T-helper 1 cell treated with Interleukin-12 subunit alpha and Interleukin-12 subunit beta and Interleukin-4 antibody, amounts not matched to agents 30 μg/mL and 1 μg/mL, for 36 hours (primary cell): Measurements from ENCODE around the gene ANKEF1.

Experiments used
- H3K27ac Mint-ChIP-seq: one replicate; pipeline ENCODE4 v1.8.0; 2021; ENCODE audit warnings: mild to moderate bottlenecking, mixed read lengths
- H3K27me3 Mint-ChIP-seq: one replicate; pipeline ENCODE4 v1.8.0; 2021; ENCODE audit warnings: low read depth, mixed read lengths
- H3K36me3 Mint-ChIP-seq: one replicate; pipeline ENCODE4 v1.8.0; 2021; ENCODE audit warnings: low read depth, mixed read lengths
- H3K4me1 Mint-ChIP-seq: one replicate; pipeline ENCODE4 v1.8.0; 2021; ENCODE audit warnings: low read depth, mixed read lengths
- H3K4me3 Mint-ChIP-seq: one replicate; pipeline ENCODE4 v1.8.0; 2021; ENCODE audit warnings: mild to moderate bottlenecking, moderate library complexity, mixed read lengths
- H3K9me3 Mint-ChIP-seq: one replicate; pipeline ENCODE4 v1.8.0; 2021; ENCODE audit warnings: mixed read lengths

Gene ANKEF1

DNA sequence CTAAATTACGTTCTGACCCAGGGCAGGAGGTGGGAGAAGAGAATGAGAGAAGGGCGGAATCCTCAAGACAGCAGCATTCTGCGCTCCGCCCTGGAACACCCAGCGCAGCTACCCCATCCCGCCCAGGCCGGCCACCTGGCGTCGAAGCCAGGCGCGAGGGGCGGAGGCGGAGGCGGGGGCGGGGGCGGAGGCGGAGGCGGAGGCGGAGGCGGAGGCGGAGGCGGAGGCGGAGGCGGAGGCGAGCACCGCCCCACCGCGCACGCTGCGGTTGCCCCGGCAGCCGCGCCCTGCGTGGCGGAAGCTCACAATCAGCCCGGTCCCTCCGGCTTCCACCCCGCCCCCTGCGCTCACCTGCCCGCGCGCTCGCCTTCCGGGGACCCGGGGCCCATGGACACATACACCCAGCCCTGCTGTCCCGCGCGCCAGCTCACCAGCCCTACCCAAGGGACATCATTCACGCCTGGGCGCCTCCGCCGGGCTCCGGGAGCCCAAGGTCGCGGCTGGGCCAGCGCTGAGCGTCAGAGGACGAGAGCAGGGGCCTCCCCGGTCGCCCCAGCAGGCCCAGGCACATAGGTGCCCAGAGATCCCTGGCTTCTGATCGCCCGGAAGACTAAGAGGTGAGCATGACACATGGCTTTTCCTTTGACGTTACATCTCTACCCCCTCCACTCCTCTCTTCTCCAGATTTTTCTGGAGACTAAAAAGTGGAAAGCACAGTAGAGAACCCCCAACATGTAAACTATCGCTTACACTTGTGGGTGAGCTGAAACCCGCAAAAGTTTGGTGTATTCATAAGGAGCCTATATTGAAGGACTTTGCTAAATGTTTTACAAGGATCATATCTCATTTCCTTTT, at the start of gene ANKEF1:
ANKEF1 (plus strand) TSS at position 271 of the 855 bp plus-strand sequence. CDS start 3,315 bp downstream, outside the sequence.
- H3K4me1 Mint-ChIP-seq, result peaks cover 9% of the 10 kb centered on the region
- H3K9me3 Mint-ChIP-seq, result peaks cover 3% of the 10 kb centered on the region
- H3K4me3 Mint-ChIP-seq, result peak within 1 kb of the TSS; percentile 79
- H3K36me3 Mint-ChIP-seq, result no peaks in the 10 kb centered on the region
- no peaks in the 10 kb centered on the region for H3K27me3 Mint-ChIP-seq
- peak within 1 kb of the TSS; percentile 52 for H3K27ac Mint-ChIP-seq

DNA sequence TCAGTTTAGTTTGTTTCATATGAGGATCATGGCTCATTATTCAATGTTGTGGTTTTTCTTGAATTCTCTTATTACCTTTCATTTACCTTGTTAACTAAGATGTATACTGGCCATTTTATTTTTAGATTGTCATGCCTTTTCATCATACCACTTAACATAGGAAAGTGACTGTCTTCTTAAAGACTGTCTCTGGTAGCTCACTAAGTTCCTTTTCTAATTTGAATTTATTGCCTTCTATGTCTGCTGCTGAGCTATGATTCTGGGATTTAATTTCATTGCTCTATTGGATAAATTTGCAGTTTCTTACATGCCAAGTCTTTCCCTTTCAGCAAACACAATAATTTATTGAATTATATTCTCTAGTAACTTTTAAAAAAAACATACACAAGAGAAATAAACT, 49.5 kb upstream of the ANKEF1 start:
- H3K9me3 Mint-ChIP-seq, result no peaks in the 10 kb centered on the region
- H3K27ac Mint-ChIP-seq, result no peak overlapping the region
- no peak overlapping the region for H3K4me3 Mint-ChIP-seq
- no peaks in the 10 kb centered on the region for H3K4me1 Mint-ChIP-seq
- H3K36me3 Mint-ChIP-seq, result no peaks in the 10 kb centered on the region
- H3K27me3 Mint-ChIP-seq, result peaks cover 5% of the 10 kb centered on the region

DNA sequence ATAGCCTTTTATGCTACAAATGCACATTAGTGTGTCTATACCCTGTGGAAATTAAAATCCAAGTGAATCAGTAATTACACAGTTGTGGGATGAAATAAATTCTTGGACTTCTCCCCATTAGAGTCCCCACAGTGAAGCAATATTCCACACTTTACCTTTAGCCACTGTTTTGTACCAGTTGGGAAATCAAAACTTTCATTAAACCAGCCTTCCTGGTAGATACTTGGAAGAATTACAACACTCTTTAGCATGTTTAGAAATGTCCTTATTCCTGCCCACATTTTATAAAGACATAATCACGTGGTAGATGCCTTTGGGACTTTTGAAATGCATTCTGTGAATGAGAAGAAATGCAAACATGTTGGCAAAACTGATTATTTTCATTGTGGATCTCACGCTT, 49.0 kb upstream of the ANKEF1 start:
- no peak overlapping the region for H3K27ac Mint-ChIP-seq
- no peaks in the 10 kb centered on the region for H3K4me1 Mint-ChIP-seq
- no peaks in the 10 kb centered on the region for H3K36me3 Mint-ChIP-seq
- no peaks in the 10 kb centered on the region for H3K9me3 Mint-ChIP-seq
- no peak overlapping the region for H3K4me3 Mint-ChIP-seq
- H3K27me3 Mint-ChIP-seq, result peaks cover 5% of the 10 kb centered on the region

DNA sequence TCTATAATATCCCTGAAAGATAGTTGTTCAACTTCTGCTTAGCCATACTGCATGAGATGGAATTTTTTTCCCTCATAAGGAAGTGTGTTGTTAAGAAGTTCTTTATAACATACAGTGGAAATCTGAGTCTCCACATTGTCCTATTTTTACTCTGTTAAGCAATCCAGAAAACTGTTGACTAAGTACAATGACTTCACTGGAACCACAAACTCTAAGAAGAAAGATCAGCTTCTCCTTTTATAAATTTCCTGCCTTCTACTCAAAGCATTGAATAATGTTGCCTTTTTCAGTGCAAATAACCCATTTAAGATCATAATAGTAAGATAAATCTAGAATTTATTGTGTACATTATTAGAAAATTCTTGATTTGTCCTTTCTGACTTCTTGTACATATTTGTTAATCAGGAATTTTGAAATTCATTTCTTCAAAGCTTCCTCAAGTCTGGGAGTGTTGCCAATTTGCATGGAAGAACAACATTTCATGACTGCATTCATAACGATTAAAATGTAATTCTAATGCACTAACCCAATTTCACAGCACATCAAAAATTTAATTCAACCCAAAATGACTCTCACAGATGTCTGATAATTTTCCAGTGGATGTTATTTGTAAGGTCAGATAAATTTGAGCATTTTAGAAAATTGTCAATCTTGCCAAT, 45.6 kb upstream of the ANKEF1 start:
- Mint-ChIP-seq H3K27me3 (peaks cover 5% of the 10 kb centered on the region), H3K27ac (no peak overlapping the region), H3K4me3 (no peak overlapping the region), H3K9me3 (no peaks in the 10 kb centered on the region), H3K4me1 (no peaks in the 10 kb centered on the region), H3K36me3 (no peaks in the 10 kb centered on the region)

DNA sequence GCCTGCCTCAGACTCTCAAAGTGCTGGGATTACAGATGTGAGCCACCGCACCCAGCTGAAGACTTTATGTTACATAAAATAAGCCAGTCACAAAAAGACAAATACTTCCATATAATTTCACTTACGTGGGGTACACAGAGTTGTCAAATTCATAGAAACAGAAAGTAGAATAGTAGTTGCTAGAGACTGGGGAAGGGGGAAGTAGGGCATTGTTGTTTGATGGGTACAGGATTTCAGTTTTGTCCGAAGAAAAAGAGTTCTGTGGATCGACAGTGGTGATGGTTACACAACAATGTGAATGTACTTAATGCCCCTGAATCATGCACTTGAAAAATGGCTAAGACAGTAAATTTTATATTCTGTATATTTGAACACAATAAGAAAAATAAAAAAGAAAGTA, 41.6 kb upstream of the ANKEF1 start:
- no peak overlapping the region for H3K27ac Mint-ChIP-seq
- H3K36me3 Mint-ChIP-seq, result no peaks in the 10 kb centered on the region
- no peak overlapping the region for H3K4me3 Mint-ChIP-seq
- no peaks in the 10 kb centered on the region for H3K4me1 Mint-ChIP-seq
- H3K27me3 Mint-ChIP-seq, result no peaks in the 10 kb centered on the region
- H3K9me3 Mint-ChIP-seq, result no peaks in the 10 kb centered on the region

DNA sequence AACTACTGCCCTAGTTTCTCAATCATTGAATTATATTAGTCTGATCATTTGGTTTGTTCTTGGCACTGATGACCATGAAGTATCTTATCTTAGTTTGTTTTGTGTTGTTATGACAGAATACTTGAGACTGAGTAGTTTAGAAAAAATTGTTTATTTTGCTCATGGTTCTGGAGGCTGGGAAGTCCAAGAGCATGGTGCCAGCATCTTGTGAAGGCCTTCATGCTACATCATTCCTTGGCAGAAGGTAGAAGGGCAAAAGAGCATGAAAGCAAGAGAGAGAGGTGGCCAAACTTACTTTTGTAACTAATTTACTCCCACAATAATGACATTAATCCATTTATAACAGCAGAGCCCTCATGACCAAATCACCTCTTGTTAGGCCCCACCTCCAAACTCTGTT, 40.1 kb upstream of the ANKEF1 start:
- H3K4me3 Mint-ChIP-seq, result no peak overlapping the region

DNA sequence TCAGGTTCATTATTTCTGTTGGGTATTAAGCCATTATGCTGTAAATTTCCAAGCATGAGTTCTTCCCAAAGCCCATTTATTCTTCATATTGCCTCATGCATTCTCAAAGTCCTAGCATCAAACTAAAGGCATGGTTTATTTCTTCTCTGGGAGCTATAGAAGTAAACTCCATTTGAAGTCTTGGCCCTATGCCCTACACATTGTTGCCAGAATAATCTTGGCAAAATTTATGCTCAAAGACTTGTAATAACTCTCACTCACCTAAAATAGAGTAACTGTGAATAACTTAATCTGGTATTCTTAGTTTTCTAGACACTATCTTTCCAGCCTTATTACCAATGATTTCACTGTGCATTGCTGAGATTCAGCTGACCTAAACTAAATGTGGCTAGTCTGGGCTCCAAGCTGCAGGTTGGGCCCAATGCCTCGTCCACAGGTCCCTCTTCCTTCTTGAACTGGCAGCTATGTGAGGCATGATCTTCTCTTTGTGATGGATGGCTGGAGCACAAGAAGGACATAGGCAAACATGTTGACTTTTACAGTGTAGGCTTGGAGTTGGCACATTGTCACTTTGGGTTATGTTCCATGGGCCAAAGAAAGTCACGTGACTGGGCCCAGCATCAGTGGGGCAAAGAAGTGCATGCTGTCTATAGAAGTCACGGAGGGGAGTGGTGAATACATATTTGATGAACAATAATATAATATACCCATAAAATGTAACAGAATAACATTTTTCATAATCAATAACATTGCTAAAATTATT, 39.1 kb upstream of the ANKEF1 start:
- Mint-ChIP-seq H3K9me3 (no peaks in the 10 kb centered on the region), H3K4me3 (no peak overlapping the region), H3K27ac (no peak overlapping the region), H3K27me3 (no peaks in the 10 kb centered on the region), H3K4me1 (no peaks in the 10 kb centered on the region), H3K36me3 (no peaks in the 10 kb centered on the region)

More for the DNA sequence above, 40.1 kb upstream of the ANKEF1 start:
- Mint-ChIP-seq H3K9me3 (no peaks in the 10 kb centered on the region), H3K36me3 (no peaks in the 10 kb centered on the region), H3K27ac (no peak overlapping the region), H3K4me1 (no peaks in the 10 kb centered on the region), H3K27me3 (no peaks in the 10 kb centered on the region)

DNA sequence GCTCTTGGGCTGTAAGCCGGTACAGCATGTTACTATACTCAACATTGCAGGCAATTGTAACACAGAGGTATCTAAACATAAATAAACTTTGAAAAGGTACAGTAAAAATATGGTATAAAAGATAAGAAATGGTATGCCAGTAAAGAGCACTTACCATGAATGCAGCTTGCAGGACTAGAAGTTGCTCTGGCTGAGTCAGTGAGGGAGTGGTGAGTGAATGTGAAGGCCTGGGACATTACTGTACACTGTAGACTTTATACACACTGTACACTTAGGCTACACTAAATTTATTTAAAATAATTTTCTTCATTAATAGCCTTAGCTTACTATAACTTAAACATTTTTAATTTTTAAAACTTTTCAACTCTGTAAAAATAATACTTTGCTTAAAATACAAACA, 37.8 kb upstream of the ANKEF1 start:
- H3K4me3 Mint-ChIP-seq, result no peak overlapping the region
- no peaks in the 10 kb centered on the region for H3K9me3 Mint-ChIP-seq
- H3K27me3 Mint-ChIP-seq, result no peaks in the 10 kb centered on the region
- H3K36me3 Mint-ChIP-seq, result no peaks in the 10 kb centered on the region
- H3K4me1 Mint-ChIP-seq, result no peaks in the 10 kb centered on the region
- no peak overlapping the region for H3K27ac Mint-ChIP-seq

DNA sequence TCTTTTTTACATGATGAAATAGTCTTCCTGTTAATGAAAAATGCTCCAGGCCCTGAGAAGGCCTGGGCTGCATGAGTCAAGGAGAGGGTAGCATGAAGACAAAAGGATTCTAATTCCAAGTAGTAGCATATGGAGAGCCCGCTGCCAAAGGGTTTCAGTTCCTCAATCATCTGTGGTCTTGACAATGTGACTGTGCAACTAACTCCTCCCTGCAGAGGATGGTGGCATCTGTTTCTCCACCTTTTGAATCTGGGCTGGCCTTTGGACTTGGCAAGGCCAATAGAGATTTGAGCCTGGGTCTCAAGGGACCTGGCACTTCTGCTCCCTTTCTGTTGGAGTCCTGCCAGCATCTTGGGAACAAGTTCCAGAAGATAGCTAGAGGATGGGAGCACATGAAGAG, 35.1 kb upstream of the ANKEF1 start:
- no peaks in the 10 kb centered on the region for H3K9me3 Mint-ChIP-seq
- H3K36me3 Mint-ChIP-seq, result no peaks in the 10 kb centered on the region
- no peak overlapping the region for H3K27ac Mint-ChIP-seq
- no peaks in the 10 kb centered on the region for H3K4me1 Mint-ChIP-seq
- no peak overlapping the region for H3K4me3 Mint-ChIP-seq
- H3K27me3 Mint-ChIP-seq, result no peaks in the 10 kb centered on the region

DNA sequence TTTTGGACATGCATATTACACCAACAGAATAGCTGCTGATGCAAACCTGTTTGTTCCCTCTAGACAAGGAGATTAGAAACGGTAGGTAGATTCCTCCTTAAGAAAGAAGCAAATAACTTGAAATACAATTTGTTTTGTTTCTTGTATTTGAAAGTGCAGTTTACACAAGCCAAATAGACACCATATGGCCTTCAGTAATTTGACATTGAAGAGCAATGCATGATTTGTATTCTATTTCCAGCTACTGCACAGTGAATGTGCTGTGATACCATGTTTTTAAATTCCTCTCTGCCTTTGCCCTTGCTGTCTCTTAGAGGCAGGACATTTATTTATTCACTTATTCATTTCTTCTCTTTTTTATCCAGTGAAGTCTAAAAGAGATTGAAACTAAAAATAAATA, 31.9 kb upstream of the ANKEF1 start:
- no peaks in the 10 kb centered on the region for H3K9me3 Mint-ChIP-seq
- H3K4me1 Mint-ChIP-seq, result no peaks in the 10 kb centered on the region
- H3K36me3 Mint-ChIP-seq, result no peaks in the 10 kb centered on the region
- no peak overlapping the region for H3K4me3 Mint-ChIP-seq
- no peaks in the 10 kb centered on the region for H3K27me3 Mint-ChIP-seq
- H3K27ac Mint-ChIP-seq, result no peak overlapping the region

DNA sequence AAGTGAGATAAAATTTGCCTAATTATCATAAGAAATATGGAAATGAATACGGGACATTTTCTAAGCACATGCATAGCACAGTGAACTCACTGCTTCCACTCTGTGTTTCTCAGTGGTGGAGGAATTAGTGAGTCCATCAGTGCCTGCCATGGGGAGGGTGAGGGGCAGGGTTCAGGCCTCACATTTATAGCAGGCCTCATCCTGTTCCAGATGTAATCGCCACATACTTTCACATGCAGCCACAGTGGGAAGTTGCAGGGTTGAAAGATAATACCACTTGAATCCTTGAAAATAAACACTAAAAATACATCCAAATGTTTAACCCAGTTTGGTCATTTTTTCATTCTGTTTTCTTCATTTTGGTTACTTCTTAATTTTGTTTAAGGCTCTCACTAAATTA, 29.9 kb upstream of the ANKEF1 start:
- Mint-ChIP-seq H3K27me3 (peaks cover 4% of the 10 kb centered on the region), H3K4me3 (no peak overlapping the region), H3K9me3 (no peaks in the 10 kb centered on the region), H3K4me1 (no peaks in the 10 kb centered on the region), H3K36me3 (no peaks in the 10 kb centered on the region), H3K27ac (no peak overlapping the region)

DNA sequence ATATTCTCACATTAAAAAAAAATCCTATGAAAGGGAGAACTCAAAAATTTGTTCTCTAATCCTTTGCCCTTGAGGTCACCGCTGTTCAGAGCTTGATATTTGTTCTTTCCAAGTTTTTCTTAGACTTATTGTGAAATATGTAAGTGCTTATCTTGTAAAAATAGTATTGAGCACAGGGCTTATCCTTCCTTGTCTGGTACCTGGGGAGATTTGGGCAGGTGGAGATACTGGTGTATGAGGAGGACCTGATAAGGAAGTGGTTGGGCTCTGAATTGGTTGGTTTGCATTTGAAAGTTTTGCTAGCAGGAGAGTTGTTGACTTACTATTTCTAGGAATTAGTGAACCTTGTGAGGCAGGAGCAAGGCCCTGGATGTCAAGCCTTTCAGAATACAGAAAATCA, 28.9 kb upstream of the ANKEF1 start:
- peaks cover 4% of the 10 kb centered on the region for H3K27me3 Mint-ChIP-seq
- H3K4me3 Mint-ChIP-seq, result no peak overlapping the region
- H3K36me3 Mint-ChIP-seq, result no peaks in the 10 kb centered on the region
- H3K9me3 Mint-ChIP-seq, result no peaks in the 10 kb centered on the region
- H3K4me1 Mint-ChIP-seq, result no peaks in the 10 kb centered on the region
- no peak overlapping the region for H3K27ac Mint-ChIP-seq

DNA sequence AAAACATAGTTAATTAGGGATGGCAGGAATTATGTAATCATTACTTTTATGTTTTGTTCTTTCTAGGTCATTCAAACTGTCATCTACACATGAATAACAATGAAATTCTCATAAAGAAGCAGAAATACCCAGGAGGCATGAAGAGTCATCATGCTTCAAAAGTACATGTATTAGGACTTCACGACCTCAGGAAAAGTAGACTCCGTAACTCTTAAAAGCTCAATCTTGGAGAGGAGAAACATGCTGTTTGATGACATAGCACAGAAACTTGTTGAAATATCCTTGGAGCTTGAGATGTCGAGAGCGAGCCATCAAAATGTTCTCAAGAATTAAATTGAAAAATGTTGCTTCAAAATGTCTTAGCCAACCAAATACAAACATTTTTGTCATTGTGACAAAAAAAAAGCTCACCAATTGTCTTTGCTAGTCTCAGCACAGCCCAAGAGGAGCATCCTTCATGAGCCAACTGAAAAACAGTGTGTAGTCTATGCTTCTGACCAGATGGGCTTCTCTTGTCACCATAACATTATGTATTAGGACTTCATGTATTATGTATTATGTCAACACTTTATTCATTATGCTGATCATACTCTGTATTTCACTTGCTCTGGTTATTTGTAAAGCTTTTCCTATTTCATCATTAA, 28.2 kb upstream of the ANKEF1 start:
- no peaks in the 10 kb centered on the region for H3K9me3 Mint-ChIP-seq
- no peak overlapping the region for H3K27ac Mint-ChIP-seq
- no peak overlapping the region for H3K4me3 Mint-ChIP-seq
- peaks cover 4% of the 10 kb centered on the region for H3K27me3 Mint-ChIP-seq
- H3K36me3 Mint-ChIP-seq, result no peaks in the 10 kb centered on the region
- no peaks in the 10 kb centered on the region for H3K4me1 Mint-ChIP-seq

DNA sequence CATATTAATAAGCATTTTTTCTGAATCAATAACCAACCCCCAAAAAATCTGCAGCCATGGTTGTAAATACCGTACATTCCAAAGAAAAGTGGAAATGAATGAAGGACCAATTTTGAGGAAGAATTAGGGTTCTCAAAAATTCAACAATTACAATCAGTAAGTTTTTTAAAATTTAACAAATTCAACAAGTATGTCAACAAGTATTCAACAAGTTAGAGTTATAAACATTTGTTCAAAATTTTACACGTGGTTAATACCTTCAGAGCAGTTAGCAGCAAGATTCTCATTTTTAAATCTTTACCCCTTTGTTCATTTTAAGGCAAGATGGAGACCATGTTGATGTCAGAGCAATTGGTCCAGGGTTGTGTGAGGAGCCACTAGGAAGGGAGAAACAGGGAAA, 27.6 kb upstream of the ANKEF1 start:
- Mint-ChIP-seq H3K27ac (no peak overlapping the region), H3K9me3 (no peaks in the 10 kb centered on the region), H3K4me1 (no peaks in the 10 kb centered on the region), H3K36me3 (no peaks in the 10 kb centered on the region), H3K4me3 (no peak overlapping the region), H3K27me3 (peaks cover 4% of the 10 kb centered on the region)
